ENCODE measurements around the gene NPAS2. TPM values are rescaled to one million over a fixed set of nuclear protein-coding genes. Genes with fewer than 3 reads are reported as not detected.

The NPAS2 gene
- total RNA-seq, 2 donors from 2014 or later, result 24.2 to 45.8 TPM

GRCh38 chr2:101026923-101027469, 207.1 kb downstream of the NPAS2 start:
- DNase-seq (ENCODE audit: low spot score), result no peak
- Histone ChIP-seq H3K4me1 (replicated peaks) (peaks cover 6% of the 10 kb centered on the region), H3K27me3 (replicated peaks; ENCODE audit: insufficient read depth) (no peaks in the 10 kb centered on the region), H3K36me3 (peaks cover 0 to 2% of the 10 kb centered on the region in 2 donors), H3K9me3 (no peaks in the 10 kb centered on the region), H3K27ac (no peak overlapping the region), H3K4me3 (no peak overlapping the region)
- intact Hi-C loops (cut with DNase I), result no loop called here
- 87% methylated on average over 13 of the region's 15 CpGs for WGBS
- no peak for TF ChIP-seq POLR2AphosphoS5 (IDR thresholded peaks at IDR 0.05)
- TF ChIP-seq POLR2A (IDR thresholded peaks at IDR 0.05), result no peak
- no peak for TF ChIP-seq CTCF (IDR thresholded peaks at IDR 0.05)

GRCh38 chr2:101027852-101028251, 207.9 kb downstream of the NPAS2 start:
- WGBS, result 95% methylated on average over 8 of the region's 8 CpGs
- no peaks in the 10 kb centered on the region for H3K9me3 ChIP-seq
- no peak overlapping the region for H3K4me3 ChIP-seq
- no peaks in the 10 kb centered on the region for H3K27me3 ChIP-seq (replicated peaks; ENCODE audit: insufficient read depth)
- H3K36me3 ChIP-seq, result peaks cover 0 to 2% of the 10 kb centered on the region in 2 donors
- H3K27ac ChIP-seq, result no peak overlapping the region
- H3K4me1 ChIP-seq (replicated peaks), result peaks cover 6% of the 10 kb centered on the region
- TF ChIP-seq POLR2A (IDR thresholded peaks at IDR 0.05), result no peak
- no peak for TF ChIP-seq CTCF (IDR thresholded peaks at IDR 0.05)
- TF ChIP-seq POLR2AphosphoS5 (IDR thresholded peaks at IDR 0.05), result no peak
- no peak for DNase-seq (ENCODE audit: low spot score)
- intact Hi-C loops (cut with DNase I), result no loop called here

GRCh38 chr2:101030866-101031554, 211.1 kb downstream of the NPAS2 start:
- Histone ChIP-seq H3K4me1 (replicated peaks) (peaks cover 6% of the 10 kb centered on the region), H3K27me3 (replicated peaks; ENCODE audit: insufficient read depth) (no peaks in the 10 kb centered on the region), H3K9me3 (no peaks in the 10 kb centered on the region), H3K27ac (no peak overlapping the region), H3K36me3 (peaks cover 0 to 7% of the 10 kb centered on the region in 2 donors), H3K4me3 (no peak overlapping the region)
- intact Hi-C loops (cut with DNase I), result loop anchor here (10.0 kb wide), 1 partner anchor 174 kb away; no protein-coding TSS in a partner anchor
- WGBS, result 82% methylated on average over 10 of the region's 10 CpGs
- DNase-seq (ENCODE audit: low spot score), result no peak
- TF ChIP-seq CTCF (IDR thresholded peaks at IDR 0.05) (no peak), POLR2A (IDR thresholded peaks at IDR 0.05) (no peak), POLR2AphosphoS5 (IDR thresholded peaks at IDR 0.05) (no peak)

- intact Hi-C loops (cut with DNase I), result loop anchor here (10.0 kb wide), 1 partner anchor 173 kb away; no protein-coding TSS in a partner anchor
- Histone ChIP-seq H3K27ac (no peak overlapping the region), H3K36me3 (peaks cover 0 to 5% of the 10 kb centered on the region in 2 donors), H3K27me3 (replicated peaks; ENCODE audit: insufficient read depth) (no peaks in the 10 kb centered on the region), H3K4me3 (no peak overlapping the region), H3K9me3 (no peaks in the 10 kb centered on the region), H3K4me1 (replicated peaks) (no peaks in the 10 kb centered on the region)
- TF ChIP-seq POLR2A (IDR thresholded peaks at IDR 0.05), result no peak
- no peak for TF ChIP-seq CTCF (IDR thresholded peaks at IDR 0.05)
- TF ChIP-seq POLR2AphosphoS5 (IDR thresholded peaks at IDR 0.05), result no peak
- no peak for DNase-seq (ENCODE audit: low spot score)
- 79% methylated on average over 15 of the region's 15 CpGs for WGBS
Observed at GRCh38 chr2:101032084-101032776, 212.3 kb downstream of the NPAS2 start.
